ENCODE data around the gene HOXB3.

HOXB3 gene

DNA sequence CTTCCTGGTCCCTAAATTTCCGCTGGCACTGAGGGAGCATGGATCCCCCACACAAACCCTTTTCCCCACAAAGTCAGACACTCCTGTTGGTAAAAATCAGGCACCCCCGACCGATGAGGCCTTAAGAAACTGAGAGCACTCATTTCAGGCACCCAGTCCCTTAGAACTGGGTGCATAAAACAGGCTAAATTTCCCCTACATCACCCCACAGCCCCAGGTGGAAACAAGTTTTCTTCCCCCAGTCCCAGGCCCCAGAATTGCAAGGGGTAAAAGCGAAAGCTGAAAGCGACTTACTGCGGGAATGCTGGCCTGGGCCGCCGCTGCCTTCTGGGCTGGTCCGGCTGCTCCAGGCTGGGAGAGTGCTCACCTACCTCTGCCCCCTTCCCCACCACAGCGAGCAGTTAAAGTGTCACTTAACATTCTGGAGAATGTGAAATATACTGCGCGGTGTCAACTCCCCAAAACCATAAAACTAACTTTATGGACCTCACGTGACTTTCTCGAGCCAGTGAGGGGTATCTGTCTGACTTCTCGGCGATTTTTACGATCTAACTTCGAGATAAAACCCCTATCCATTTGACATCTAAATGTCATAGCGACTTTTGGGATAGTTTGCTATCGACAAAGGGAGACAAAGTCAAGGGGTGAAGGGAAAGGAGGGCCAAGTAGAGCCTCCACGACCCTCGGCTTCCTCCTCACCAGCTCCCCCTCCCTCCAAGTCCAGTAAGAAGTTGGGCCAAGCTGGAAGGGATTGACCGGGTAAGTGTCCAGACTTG, at the start of gene HOXB3:
HOXB3 (minus strand) TSS at position 411 of the 776 bp plus-strand sequence. CDS start 37,767 bp downstream, outside the sequence.
- no peak for DNase-seq (ENCODE audit: low read depth)
- TF ChIP-seq, protein P1, sequence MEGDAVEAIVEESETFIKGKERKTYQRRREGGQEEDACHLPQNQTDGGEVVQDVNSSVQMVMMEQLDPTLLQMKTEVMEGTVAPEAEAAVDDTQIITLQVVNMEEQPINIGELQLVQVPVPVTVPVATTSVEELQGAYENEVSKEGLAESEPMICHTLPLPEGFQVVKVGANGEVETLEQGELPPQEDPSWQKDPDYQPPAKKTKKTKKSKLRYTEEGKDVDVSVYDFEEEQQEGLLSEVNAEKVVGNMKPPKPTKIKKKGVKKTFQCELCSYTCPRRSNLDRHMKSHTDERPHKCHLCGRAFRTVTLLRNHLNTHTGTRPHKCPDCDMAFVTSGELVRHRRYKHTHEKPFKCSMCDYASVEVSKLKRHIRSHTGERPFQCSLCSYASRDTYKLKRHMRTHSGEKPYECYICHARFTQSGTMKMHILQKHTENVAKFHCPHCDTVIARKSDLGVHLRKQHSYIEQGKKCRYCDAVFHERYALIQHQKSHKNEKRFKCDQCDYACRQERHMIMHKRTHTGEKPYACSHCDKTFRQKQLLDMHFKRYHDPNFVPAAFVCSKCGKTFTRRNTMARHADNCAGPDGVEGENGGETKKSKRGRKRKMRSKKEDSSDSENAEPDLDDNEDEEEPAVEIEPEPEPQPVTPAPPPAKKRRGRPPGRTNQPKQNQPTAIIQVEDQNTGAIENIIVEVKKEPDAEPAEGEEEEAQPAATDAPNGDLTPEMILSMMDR (conservative IDR thresholded peaks at IDR 0.05; ENCODE audit: control insufficient read depth, insufficient read depth, low read depth, low read length): no peak
- peak within 1 kb of the TSS; percentile 15 for H3K4me3 ChIP-seq (ENCODE audit: control insufficient read depth, low read depth, low read length)

DNA sequence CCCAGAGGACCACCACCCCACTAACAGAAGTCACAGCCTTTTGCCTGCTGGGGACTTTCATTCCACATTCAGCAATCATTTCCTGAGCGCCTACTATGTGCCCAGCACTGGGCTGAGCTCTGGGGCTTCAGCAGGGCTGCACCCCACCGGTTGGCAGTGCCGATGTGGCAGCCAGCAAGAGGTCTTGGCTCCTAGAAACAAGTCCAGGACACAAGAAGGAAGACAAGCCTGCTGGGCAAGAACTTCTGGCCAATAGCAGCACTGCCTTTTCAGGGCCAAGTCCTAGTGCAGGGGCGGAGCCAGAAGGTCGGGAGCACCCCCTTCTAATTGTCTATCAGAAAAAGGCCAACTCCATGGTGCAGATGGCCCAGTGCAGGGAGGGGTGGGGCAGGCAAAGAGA, 49.1 kb upstream of the HOXB3 start:
- DNase-seq (ENCODE audit: low read depth): no peak
- no peak overlapping the region for H3K4me3 ChIP-seq (ENCODE audit: control insufficient read depth, low read depth, low read length)
- TF ChIP-seq, protein P1 (conservative IDR thresholded peaks at IDR 0.05; ENCODE audit: control insufficient read depth, insufficient read depth, low read depth, low read length): no peak

DNA sequence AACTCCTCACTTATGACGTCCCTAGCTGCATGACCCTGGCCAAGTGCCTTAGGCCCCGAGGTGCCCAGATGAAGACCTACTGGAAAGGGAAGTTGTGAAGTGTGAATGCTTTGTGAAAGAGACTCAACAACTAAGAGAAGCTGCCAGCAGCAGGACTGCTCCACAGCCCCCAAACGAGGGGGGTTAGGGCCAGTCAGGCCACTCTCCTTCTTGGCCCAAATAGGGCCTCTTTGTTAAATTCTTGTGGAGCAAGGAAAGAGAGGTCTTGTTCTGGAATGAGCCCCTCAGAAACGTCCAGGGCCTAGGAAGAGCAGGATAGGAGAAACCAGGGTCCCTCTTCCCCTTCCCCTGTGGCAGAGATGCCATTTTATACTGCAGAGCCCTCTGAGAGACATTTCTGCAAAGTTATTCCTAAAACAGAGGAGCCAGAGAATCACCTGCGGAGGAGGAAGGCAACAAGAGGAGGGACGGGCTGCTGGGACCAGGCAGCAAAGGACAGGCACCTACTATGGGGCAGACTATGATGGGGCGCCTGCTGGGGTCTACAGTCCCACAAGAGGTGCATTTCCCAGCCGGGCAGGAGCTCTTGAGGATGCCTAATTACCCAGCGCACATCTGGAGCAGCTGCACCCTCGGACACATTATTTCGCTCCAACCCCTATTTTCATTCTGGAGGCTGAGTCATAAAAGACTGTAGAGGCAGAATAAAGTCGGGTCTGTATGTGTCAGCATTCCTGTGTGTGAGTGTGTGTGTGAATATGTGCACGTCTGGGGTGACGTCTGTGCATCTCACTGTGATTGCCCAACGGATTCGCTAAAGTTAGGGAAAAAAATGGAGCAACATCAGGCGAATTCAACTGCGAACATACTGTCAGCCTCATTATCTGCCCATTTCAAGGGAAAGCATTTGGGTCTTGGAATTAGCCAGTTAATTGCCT, 47.6 kb upstream of the HOXB3 start:
- TF ChIP-seq, protein P1 (conservative IDR thresholded peaks at IDR 0.05; ENCODE audit: control insufficient read depth, insufficient read depth, low read depth, low read length): no peak
- DNase-seq (ENCODE audit: low read depth): peak; percentile 94
- no peak overlapping the region for H3K4me3 ChIP-seq (ENCODE audit: control insufficient read depth, low read depth, low read length)

DNA sequence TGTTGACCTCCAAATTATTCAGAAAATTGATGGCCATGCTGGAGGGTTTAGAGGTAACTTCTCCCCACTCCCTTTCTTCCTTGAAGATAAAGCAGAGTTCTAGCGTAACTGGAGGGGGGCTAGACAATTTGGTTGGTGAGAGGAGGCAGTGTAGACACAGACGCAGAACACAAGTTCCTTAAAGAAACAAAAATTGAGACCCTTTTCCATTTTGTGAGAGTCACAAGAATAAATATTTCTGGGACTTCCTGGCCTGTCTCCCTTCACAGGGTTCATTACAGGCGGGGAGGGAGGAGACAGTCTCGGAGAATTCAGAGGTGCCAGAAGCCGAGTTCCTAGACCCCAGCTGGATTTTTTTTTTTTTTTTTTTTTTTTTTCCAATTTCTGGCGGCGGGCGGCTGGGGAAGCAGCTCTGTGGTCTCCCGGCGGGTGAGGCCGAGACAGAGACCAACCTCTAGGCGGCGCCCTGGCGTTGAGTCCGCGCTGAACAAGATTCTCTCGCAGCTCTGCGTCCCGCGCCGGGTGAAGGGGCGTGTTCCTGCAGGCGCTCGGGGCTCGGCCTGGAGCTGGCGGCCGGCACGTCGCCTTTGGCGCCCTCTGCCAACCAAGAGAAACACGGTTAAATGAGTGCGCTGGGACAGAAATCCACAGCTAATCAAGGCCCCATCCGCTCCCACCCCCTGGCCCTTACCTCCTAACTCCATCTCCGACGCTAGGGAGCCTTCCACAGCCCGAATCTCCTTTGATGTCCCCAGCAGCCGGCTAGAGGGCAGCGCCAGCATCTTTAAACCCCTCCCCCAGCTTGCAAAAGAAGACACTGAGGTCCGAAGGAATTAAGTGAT, 46.4 kb upstream of the HOXB3 start:
- TF ChIP-seq, protein P1 (conservative IDR thresholded peaks at IDR 0.05; ENCODE audit: control insufficient read depth, insufficient read depth, low read depth, low read length): peak; percentile 43
- no peak overlapping the region for H3K4me3 ChIP-seq (ENCODE audit: control insufficient read depth, low read depth, low read length)
- peak; percentile 67 for DNase-seq (ENCODE audit: low read depth)

DNA sequence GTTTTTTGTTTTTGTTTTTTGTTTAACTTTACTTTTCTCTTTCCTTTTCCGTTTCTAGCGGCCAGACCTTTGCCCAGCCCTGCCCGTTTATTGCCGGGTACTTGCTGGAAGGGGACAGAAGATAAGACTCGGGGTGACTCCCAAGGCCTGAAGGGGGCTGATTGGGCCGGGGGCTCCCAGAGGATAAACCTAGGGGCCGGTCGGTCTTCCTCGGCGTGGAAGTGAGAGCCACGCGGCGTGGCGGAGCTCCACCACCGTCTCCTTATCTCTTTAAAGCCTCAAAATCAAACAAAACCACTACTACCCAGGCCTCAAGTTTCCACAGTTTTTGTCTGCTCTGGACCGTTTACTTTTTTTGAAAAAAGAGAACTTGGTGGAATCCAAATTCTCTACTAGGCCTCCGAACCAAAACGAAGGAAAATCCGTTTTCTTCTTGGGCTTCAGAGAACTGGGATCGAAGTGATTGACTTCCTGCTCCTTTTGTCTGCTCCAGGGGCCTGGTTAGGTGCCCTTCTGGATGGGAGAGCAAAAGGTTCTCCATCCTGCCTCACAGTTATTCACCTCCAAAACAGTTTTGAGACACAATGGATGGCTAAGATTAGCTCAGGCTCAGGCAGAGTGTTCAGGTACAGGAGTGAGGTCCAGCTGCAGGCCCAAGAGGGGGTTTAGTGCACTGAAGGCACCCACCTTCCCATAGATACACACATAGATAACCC, 44.6 kb upstream of the HOXB3 start:
- TF ChIP-seq, protein P1 (conservative IDR thresholded peaks at IDR 0.05; ENCODE audit: control insufficient read depth, insufficient read depth, low read depth, low read length): no peak
- H3K4me3 ChIP-seq (ENCODE audit: control insufficient read depth, low read depth, low read length): no peak overlapping the region
- no peak for DNase-seq (ENCODE audit: low read depth)
